Hepatocyte (in vitro differentiated cells): Measurements from ENCODE around the gene NPIPB6.

Source experiments
- CTCF ChIP-seq: fragments of 200-600 bp; sonication (generic); IDR thresholded peaks from 2 replicates; pipeline ENCODE4 v1.5.1; 2016; ENCODE audit warnings: antibody characterized with exemption, mild to moderate bottlenecking; ENCODE audit not compliant: poor library complexity
- EZH2 ChIP-seq: fragments of 200-600 bp; sonication (generic); IDR thresholded peaks from 2 replicates; pipeline ENCODE4 v1.6.1; 2016; ENCODE audit warnings: antibody characterized with exemption, mild to moderate bottlenecking, borderline replicate concordance

GRCh38 chr16:28311413-28311812 is 51.9 kb downstream of the NPIPB6 start:
- TF ChIP-seq CTCF (no peak), EZH2 (no peak)
